SW 1271 (cell line): ENCODE data around the gene CTBP1.

Experiments used
- DNase-seq, 2 experiments: peaks; one replicate each; lab custom pipeline; 2025; lab: John Stamatoyannopoulos, UW

CTBP1 gene

DNA sequence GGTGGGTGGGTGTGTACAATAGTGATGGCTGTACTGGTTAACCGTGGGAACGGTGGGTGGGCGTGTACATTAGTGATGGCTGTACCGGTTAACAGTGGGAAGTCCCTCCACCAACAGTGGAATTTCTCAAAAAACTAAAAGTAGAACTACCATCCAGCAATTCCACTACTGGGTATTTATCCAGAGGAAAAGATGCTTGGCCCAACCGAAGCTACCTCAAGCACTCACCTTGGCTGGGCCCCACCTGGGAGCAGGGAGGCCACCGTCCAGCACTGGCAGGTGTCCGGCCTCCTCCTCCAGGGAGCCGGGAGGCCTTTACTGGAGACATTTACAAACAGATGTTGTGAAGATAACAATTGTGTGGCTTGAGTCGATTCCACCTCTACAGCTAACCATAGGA is 34.8 kb upstream of the CTBP1 start:
- DNase-seq: no peak

GRCh38 chr4:1279253-1279652 is 30.3 kb upstream of the CTBP1 start:
- no peak for DNase-seq

DNA sequence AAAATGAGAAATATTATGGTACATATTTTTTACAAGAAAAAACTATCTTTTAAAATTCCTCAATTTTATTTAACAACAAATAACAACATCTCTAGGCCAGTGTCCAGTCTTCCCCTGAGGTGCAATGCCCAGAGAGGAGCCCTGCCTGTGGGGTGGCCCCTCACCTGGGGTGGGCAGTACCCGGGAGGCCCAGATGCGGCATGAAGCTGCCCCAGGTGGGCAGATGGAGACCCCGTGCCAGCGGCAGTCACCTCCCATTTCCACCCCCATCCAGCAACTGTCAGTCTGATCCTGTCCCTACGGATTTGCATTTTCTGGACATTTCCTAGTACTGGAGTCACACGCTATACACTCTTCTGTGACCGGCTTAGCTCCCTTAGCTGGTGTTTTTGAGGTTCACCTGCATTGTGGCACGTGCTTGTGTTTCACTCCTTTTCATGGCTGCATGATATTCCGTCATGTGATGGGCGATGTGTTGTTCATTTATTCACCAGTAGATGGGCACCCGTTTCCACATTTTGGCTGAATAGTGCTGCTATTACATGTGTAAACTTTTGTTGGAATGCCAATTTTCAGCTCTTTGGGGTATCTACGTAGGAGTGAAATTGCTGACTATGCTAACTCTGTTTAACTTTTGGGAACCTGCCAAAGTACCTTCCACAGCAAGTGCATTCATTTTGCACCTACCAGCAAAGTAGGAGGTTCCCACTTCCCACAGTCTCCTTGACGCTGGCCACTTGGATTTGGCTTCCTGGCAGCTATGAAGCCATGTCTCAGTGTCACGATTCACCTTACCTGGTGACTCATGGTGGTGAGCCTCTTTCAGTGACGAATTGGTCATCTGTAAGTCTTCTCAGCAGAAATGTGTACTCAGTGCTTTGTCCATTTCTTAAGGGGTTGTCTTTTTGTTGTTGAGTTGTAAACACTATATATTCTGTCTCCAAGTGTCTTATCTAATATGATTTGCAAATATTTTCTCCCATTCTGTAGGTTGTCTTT is 29.0 kb upstream of the CTBP1 start:
- no peak for DNase-seq

- DNase-seq: no peak
These were observed 28.1 kb upstream of the CTBP1 start for GRCh38 chr4:1276984-1277383.

DNA sequence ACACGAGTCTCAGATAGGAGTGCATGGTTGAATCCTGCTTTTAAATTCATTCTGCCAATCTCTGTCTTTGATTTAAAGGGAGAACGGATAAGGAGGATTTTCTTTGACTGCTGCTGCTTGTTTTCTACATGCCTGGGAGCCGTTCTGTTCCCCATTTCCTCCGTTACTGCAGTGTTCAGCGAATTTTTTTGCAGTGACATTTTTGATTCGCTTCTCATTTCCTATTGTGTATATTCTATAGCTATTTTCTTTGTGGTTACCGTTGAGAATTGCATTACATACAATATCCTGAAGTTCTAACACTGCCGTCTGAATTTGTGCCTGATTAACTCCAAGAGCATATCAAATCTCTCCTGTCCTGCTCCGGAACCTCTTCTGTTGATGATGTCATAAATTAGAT is 25.9 kb upstream of the CTBP1 start:
- DNase-seq: no peak

DNA sequence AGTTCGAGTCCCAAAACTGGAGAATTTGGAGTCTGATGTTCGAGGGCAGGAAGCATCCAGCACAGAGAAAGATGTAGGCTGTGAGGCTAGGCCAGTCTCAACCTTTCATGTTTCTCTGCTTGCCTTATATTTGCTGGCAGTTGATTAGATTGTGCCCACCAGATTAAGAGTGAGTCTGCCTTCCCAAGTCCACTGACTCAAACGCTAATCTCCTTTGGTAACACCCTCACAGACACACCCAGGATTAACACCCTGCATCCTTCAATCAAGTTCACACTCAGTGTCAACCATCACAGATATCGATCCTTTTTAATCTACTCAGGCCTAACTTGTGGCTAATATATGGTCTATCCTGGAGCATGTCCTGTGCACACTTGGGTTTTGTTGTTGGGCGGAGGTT is 22.8 kb upstream of the CTBP1 start:
- DNase-seq: no peak

- DNase-seq: no peak
These were observed 20.3 kb upstream of the CTBP1 start for GRCh38 chr4:1269209-1269608.

DNA sequence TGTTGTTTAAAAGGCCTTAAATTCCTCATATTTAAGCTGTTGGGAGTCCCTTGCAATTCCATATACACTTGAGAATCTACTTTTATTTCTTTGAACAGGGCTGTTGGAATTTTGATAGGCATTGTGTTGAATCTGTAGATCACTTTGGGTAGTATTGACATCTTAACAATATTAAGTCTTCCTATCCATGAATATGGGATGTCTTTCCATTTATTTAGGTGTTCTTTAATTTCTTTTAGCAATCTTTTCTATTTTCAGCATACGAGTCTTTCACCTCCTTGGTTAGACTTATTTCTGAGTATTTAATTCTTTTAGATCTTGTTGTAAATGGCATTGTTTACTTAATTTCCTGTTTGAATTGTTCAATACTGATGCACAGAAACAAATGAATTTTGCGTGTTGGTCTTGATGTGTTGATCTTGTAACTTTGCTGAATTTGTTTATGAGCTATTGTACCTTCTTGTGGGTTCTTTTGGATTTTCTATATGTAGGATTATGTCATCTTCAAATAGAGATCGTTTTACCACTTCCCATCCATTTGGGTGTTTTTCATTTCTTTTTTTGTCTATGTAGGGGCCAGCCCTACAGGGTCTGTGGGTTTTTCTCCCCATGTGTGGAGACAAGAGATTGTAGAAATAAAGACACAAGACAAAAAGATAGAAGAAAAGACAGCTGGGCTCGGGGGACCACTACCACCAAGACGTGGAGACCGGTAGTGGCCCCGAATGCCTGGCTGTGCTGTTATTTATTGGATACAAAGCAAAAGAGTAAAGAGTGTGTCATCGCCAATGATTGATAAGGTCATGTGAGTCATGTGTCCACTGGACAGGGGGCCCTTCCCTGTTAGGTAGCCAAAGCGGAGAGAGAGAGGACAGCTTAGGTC is 18.2 kb upstream of the CTBP1 start:
- DNase-seq: no peak

GRCh38 chr4:1265351-1265750 is 16.4 kb upstream of the CTBP1 start:
- no peak for DNase-seq

GRCh38 chr4:1264942-1265341 is 16.0 kb upstream of the CTBP1 start:
- DNase-seq: no peak

GRCh38 chr4:1261107-1261928 is 12.4 kb upstream of the CTBP1 start:
- DNase-seq: no peak

- no peak for DNase-seq
These were observed 11.6 kb upstream of the CTBP1 start for GRCh38 chr4:1260418-1261106.

- no peak for DNase-seq
These were observed 11.0 kb upstream of the CTBP1 start for GRCh38 chr4:1259966-1260365.

GRCh38 chr4:1258457-1258856 is 9.5 kb upstream of the CTBP1 start:
- DNase-seq: no peak

GRCh38 chr4:1255699-1256098 is 6.8 kb upstream of the CTBP1 start:
- no peak for DNase-seq

DNA sequence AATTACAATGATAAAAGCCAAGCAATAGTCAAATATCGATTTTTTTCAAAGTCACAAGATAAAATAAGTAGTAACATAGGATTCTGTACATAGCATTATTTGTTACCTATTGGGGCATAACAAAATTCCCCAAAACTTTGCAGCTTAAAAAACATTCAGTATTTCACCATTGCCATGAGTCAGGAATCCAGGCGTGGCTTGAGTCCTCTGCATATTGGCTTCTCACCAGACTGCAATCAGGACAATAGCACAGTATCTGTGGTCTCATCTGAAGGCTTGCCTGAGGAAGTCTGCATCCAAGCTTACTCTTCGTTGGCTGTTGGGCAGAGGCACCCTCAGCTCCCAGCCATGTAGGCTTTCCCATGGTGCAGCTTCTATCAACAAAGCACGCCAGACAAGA is 6.2 kb upstream of the CTBP1 start:
- no peak for DNase-seq

- no peak for DNase-seq
These were observed 4.9 kb upstream of the CTBP1 start for GRCh38 chr4:1253831-1254230.

DNA sequence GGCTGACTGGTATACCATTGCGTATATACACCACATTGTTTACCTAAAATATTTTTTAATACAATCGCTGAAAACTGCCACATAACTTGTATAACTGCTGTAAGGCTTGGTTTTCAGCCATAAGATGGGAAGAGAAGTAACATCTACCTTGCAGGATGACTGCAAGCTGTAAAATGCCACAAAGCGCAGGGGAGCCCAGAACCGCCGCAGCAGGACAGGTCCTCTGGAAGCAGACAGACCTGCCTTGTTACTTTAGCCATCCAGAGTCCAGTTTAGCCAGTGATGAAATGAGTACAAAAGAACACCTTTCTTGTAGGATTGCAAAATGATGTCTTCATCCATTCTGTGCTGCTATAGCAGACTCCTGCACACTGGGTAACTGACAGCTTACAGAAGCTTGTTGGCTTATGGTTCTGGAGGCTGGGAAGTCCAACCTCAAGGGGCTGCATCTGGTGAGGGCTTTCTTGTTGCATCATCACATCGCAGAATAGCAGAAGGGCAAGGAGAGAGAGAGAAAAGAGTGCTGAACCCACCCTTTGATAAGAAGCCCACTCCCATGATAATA is 4.1 kb upstream of the CTBP1 start:
- DNase-seq: no peak

DNA sequence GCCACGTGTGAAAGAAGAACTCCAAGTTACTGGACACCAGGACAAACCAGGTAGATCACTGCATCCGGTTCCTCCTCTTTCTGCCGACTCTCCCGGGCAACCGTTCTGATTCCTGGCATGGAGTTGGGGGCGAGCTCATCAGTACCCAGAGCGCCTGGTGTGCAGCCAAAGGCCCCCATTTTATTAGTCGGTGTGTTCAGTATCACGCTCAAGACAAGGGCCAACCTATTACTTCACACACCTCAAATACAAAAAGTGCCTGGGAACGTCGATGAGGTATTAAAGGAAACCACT is 2.8 kb upstream of the CTBP1 start:
- no peak for DNase-seq

DNA sequence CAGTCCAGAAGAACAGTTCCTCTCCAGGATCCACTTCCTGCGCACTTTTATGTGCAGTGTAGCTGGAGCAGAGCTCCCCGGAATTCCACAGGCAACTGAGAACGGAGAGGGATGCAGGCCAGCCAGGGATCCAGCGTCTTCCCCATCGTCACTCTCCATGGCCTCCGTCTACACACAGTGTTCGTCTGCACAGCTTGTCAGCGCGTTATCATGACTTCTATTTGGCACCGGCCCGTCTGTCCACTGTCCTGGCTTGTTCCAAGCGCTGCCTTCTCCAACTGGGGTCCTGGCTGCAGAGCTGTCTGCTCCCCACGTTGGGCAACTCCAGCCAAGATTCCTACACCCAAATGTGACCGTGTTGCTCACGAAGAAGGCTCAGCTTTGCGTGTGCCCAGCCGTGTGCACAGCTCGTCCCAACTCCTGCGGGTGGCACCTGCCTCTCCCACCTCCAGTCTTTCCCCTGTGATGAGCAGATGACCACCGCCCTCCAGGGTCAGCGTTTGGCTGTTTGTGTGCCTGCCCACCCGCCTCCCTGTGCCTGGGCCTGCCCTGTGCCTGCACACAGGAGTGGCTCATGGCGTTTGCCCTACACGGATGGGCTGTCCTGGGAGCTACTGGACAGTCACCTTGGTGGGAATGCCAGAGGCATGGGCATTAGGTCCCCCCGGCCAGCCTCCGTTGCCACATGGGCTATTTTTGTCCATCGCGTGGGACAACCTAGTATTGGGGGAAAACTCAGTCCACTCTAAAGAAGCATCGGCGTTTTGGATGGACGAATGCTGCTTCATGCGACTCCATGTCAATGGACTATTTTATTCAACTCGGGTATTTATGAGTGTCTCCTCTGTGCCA is 2.2 kb upstream of the CTBP1 start:
- DNase-seq: no peak

DNA sequence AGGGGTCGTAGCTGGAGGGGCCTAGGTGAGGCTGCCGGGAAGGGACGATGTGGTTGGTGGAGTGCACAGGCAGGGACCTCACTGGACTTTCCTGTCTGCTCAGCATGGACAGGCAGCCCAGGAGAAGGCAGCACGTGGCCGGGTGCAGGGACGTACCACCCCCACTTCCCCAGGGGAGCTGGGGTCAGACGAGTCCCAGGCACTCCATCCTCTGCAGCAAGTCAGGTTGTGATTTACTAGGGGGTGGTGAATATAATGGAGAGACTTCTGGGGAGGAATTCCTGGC is 1.5 kb upstream of the CTBP1 start:
- DNase-seq: no peak
